PFSK-1 (cell line): Measurements from ENCODE around the gene KISS1R.
A peak's percentile ranks its signal among the peaks of the same experiment; 100 is the strongest.

ENCODE experiments used
- FOXP2 ChIP-seq: optimal IDR thresholded peaks from 2 replicates; pipeline ENCODE3; 2011; ENCODE audit warnings: borderline replicate concordance, control low read depth, inconsistent platforms; ENCODE audit not compliant: insufficient read depth; ENCODE audit errors: extremely low read length, extremely low read depth
- POLR2AphosphoS5 ChIP-seq: IDR thresholded peaks from 2 replicates; pipeline ENCODE4 v1.6.1; 2012; ENCODE audit warnings: low read depth, mild to moderate bottlenecking, control low read depth, low read length, moderate library complexity
- REST ChIP-seq, 2 experiments: IDR thresholded peaks; 2 replicates each; pipeline versions ENCODE4 v1.6.1 to v1.8.0; 2011 to 2012; ENCODE audit warnings: low read depth in 2 of 2, low read length in 2 of 2, control low read depth in 1 of 2, inconsistent platforms in 1 of 2, mild to moderate bottlenecking in 1 of 2, moderate library complexity in 1 of 2; ENCODE audit not compliant: insufficient read depth in 1 of 2
- SIN3A ChIP-seq: IDR thresholded peaks from 2 replicates; pipeline ENCODE4 v1.6.1; 2012; ENCODE audit warnings: mild to moderate bottlenecking, low read length, moderate library complexity, borderline replicate concordance; ENCODE audit not compliant: insufficient read depth
- TAF1 ChIP-seq: IDR thresholded peaks from 2 replicates; pipeline ENCODE4 v1.6.1; 2012; ENCODE audit warnings: low read length, control low read depth, borderline replicate concordance; ENCODE audit not compliant: insufficient read depth

The KISS1R gene

GRCh38 chr19:931860-932647 is 14.9 kb downstream of the KISS1R start:
- TF ChIP-seq POLR2AphosphoS5: no peak
- no peak for TF ChIP-seq SIN3A
- no peak for TF ChIP-seq FOXP2
- no peak for TF ChIP-seq REST (IDR thresholded peaks at IDR 0.05; ENCODE audit: insufficient read depth in 1 of 2, low read depth in 2 of 2, low read length in 2 of 2)
- no peak for TF ChIP-seq TAF1

GRCh38 chr19:932648-933552 is 15.8 kb downstream of the KISS1R start:
- TF ChIP-seq POLR2AphosphoS5 (no peak), TAF1 (no peak), FOXP2 (peak; percentile 86), REST (IDR thresholded peaks at IDR 0.05; ENCODE audit: insufficient read depth in 1 of 2, low read depth in 2 of 2, low read length in 2 of 2) (no peak), SIN3A (peak; percentile 11; the same call in 1 of the 2 replicates)

- TF ChIP-seq REST (IDR thresholded peaks at IDR 0.05; ENCODE audit: insufficient read depth in 1 of 2, low read depth in 2 of 2, low read length in 2 of 2) (no peak), SIN3A (no peak), FOXP2 (no peak)
These were observed 16.4 kb downstream of the KISS1R start for GRCh38 chr19:933553-933882.

- TF ChIP-seq REST (IDR thresholded peaks at IDR 0.05; ENCODE audit: insufficient read depth in 1 of 2, low read depth in 2 of 2, low read length in 2 of 2) (no peak), POLR2AphosphoS5 (no peak), FOXP2 (no peak), TAF1 (no peak), SIN3A (no peak)
These were observed 17.2 kb downstream of the KISS1R start for GRCh38 chr19:934197-934840.
